GM12878 (cell line): Measurements from ENCODE around the gene RBPJ. TPM values are rescaled to one million over a fixed set of nuclear protein-coding genes. Genes with fewer than 3 reads are reported as not detected.

Source experiments
- ATAC-seq: fragments of 200-7000 bp; cut with Tn5 transposase; 3 replicates; pipeline ENCODE4 v1.9.1; 2020; ENCODE audit warnings: mild to moderate bottlenecking, moderate library complexity
- BruUV-seq: library from RNA; stranded (reverse); fragments of 400-500 nt; replicated peaks from 2 replicates; lab custom pipeline; 2021; lab: Mats Ljungman, UMichigan
- CTCF ChIA-PET: fragments of 300-600 bp; sonication (Branson Sonifier 250); formaldehyde crosslinking; extraction: SDS; loops from one replicate; lab custom pipeline; 2021; ENCODE audit warnings: inconsistent platforms; lab: Yijun Ruan, JAX
- POLR2A ChIA-PET: fragments of 350-600 bp; formaldehyde crosslinking; extraction: SDS; loops from one replicate; lab custom pipeline; 2021; ENCODE audit warnings: inconsistent platforms; lab: Charles Lee
- RAD21 ChIA-PET: fragments of 300-600 bp; sonication (Branson Sonifier 250); formaldehyde crosslinking; loops from one replicate; lab custom pipeline; 2023; ENCODE audit warnings: antibody characterized with exemption; ENCODE audit not compliant: unreplicated experiment; lab: Charles Lee
- SMC1A ChIA-PET: fragments of 300-600 bp; sonication (Branson Sonifier 250); formaldehyde crosslinking; loops from one replicate; lab custom pipeline; 2023; ENCODE audit not compliant: unreplicated experiment, uncharacterized antibody; lab: Charles Lee
- DNase-seq: peaks from one replicate; pipeline ENCODE4 v3.0.0-alpha.2; 2011; ENCODE audit warnings: low read depth, low spot score
- FAIRE-seq: peaks from 3 replicates; lab custom pipeline; 2011; peaks lifted over from hg19 to GRCh38; lab: Jason Lieb, UNC
- H2AFZ ChIP-seq: 2 replicates; pipeline ENCODE4 v1.6.0; 2011; ENCODE audit warnings: low read depth, low read length, control low read depth; ENCODE audit not compliant: control insufficient read depth
- H3K27ac ChIP-seq: 2 replicates; pipeline ENCODE4 v1.5.1; 2011; ENCODE audit warnings: control low read depth; ENCODE audit not compliant: control insufficient read depth, insufficient read depth
- H3K27me3 ChIP-seq, 2 experiments: replicated peaks in 1 of 2; 2 replicates each; pipeline versions ENCODE4 v1.6.0 to v1.6.1; 2011; ENCODE audit warnings: low read length in 1 of 2; ENCODE audit not compliant: control insufficient read depth in 2 of 2, insufficient read depth in 2 of 2
- H3K36me3 ChIP-seq, 2 experiments: 2 replicates each; pipeline ENCODE4 v1.5.1; 2011; ENCODE audit warnings: low read length in 1 of 2; ENCODE audit not compliant: control insufficient read depth in 2 of 2, insufficient read depth in 2 of 2
- H3K4me1 ChIP-seq: 2 replicates; pipeline ENCODE4 v1.6.1; 2011; ENCODE audit warnings: mild to moderate bottlenecking, low read length, moderate library complexity, mixed read lengths; ENCODE audit not compliant: control insufficient read depth, insufficient read depth
- H3K4me2 ChIP-seq: 2 replicates; pipeline ENCODE4 v1.6.0; 2011; ENCODE audit warnings: control low read depth; ENCODE audit not compliant: control insufficient read depth, insufficient read depth
- H3K4me3 ChIP-seq: fragments of 200-600 bp; sonication (generic); 2 replicates; pipeline ENCODE4 v1.5.1; 2016
- H3K79me2 ChIP-seq: 2 replicates; pipeline ENCODE4 v1.6.0; 2011; ENCODE audit warnings: low read length; ENCODE audit not compliant: control insufficient read depth, insufficient read depth
- H3K9ac ChIP-seq: 2 replicates; pipeline ENCODE4 v1.8.0; 2011; ENCODE audit warnings: low read length, control low read depth, mixed read lengths; ENCODE audit not compliant: control insufficient read depth, insufficient read depth
- H3K9me3 ChIP-seq: replicated peaks from 3 replicates; pipeline ENCODE4 v1.5.1; 2011; ENCODE audit warnings: mild to moderate bottlenecking, low read length; ENCODE audit not compliant: control insufficient read depth, insufficient read depth
- H4K20me1 ChIP-seq: 2 replicates; pipeline ENCODE4 v1.6.0; 2011; ENCODE audit not compliant: control insufficient read depth, insufficient read depth
- EGR1 ChIP-seq, 2 experiments: IDR thresholded peaks; 1 replicate in 1 of 2; 2 replicates in 1 of 2; pipeline ENCODE4 v1.6.1; 2011 to 2012; ENCODE audit warnings: low read depth in 2 of 2, low read length in 2 of 2, borderline replicate concordance in 1 of 2, mild to moderate bottlenecking in 1 of 2, moderate library complexity in 1 of 2
- EP300 ChIP-seq, 2 experiments: fragments of 150-350 bp in 1 of 2; IDR thresholded peaks; 2 replicates each; pipeline ENCODE4 v1.6.1; 2011 to 2012; ENCODE audit warnings: low read depth in 2 of 2, low read length in 2 of 2, borderline replicate concordance in 1 of 2, improper control_type of control experiment in 1 of 2, inconsistent platforms in 1 of 2; ENCODE audit not compliant: control insufficient read depth in 1 of 2
- FOXK2 ChIP-seq: fragments of 450-650 bp; IDR thresholded peaks from 2 replicates; pipeline ENCODE4 v1.6.1; 2017; ENCODE audit warnings: mild to moderate bottlenecking, moderate library complexity
- HDGF ChIP-seq: fragments of 450-650 bp; IDR thresholded peaks from 2 replicates; pipeline ENCODE4 v1.6.1; 2016; ENCODE audit warnings: antibody characterized with exemption
- JUNB ChIP-seq: IDR thresholded peaks from 2 replicates; pipeline ENCODE4 v1.6.1; 2016; ENCODE audit warnings: antibody characterized with exemption, mild to moderate bottlenecking
- RFX5 ChIP-seq: IDR thresholded peaks from 2 replicates; pipeline ENCODE4 v1.6.1; 2011; ENCODE audit warnings: low read depth, low read length, improper control_type of control experiment
- USF2 ChIP-seq: IDR thresholded peaks from 2 replicates; pipeline ENCODE4 v1.6.1; 2011; ENCODE audit warnings: low read depth, low read length, improper control_type of control experiment, borderline replicate concordance
- ZBTB40 ChIP-seq: fragments of 450-650 bp; IDR thresholded peaks from 2 replicates; pipeline ENCODE4 v1.6.1; 2016; ENCODE audit warnings: mild to moderate bottlenecking, moderate library complexity, borderline replicate concordance
- in situ Hi-C: fragments of 300-500 bp; cut with MboI; formaldehyde crosslinking; loops from 9 replicates; pipeline ENCODE4 v1.14.3; 2018; ENCODE audit warnings: mixed read lengths
- intact Hi-C: fragments of 100-400 bp; cut with micrococcal nuclease; formaldehyde crosslinking; loops from one replicate; pipeline ENCODE4 v1.14.2; 2022; ENCODE audit not compliant: unreplicated experiment
- polyA plus RNA-seq, 11 experiments: library from polyadenylated mRNA; depleted of rRNA in 4 of 11; unstranded in 6 of 11; stranded (reverse) in 5 of 11; fragments of >200 nt; fragmentation: Nextera tagmentation in 4 of 11; fragmentation: Illumina TruSeq in 1 of 11; extraction: Ambion mirVana in 4 of 11; extraction: Trizol in 1 of 11; gene quantifications; 1 replicate in 1 of 11; 2 replicates in 10 of 11; pipeline versions ENCODE4 v1.2.1 to v1.2.3, GENCODE V29; 2011 to 2016; ENCODE audit warnings: inconsistent platforms in 2 of 11, missing spikeins in 2 of 11, low read depth in 1 of 11
- total RNA-seq, 4 experiments: library from RNA; depleted of rRNA in 3 of 4; stranded (reverse); fragments of >200 nt in 3 of 4; fragmentation: Illumina TruSeq in 1 of 4; extraction: Trizol in 1 of 4; gene quantifications; 2 replicates each; pipeline versions ENCODE4 v1.2.1 to v1.2.3, GENCODE V29; 2013 to 2021

RBPJ gene
- total and polyA plus RNA-seq, 10 of the 15 experiments (the other 5 are each of a cell fraction or from before 2014, with no cell fraction given), result 24.5 to 87.6 (median 41.6) TPM

- SMC1A ChIA-PET, result interaction anchor here (1.2 to 1.7 kb wide), 2 partner anchors 12 to 26 kb away, joined by 4 to 5 read pairs; no protein-coding TSS in a partner anchor
- in situ Hi-C loops, result no loop called here
Measured at GRCh38 chr4:26368685-26369084, 47.9 kb downstream of the RBPJ start.

More at GRCh38 chr4:26368685-26369084, 47.9 kb downstream of the RBPJ start:
- H4K20me1 ChIP-seq, result peaks cover 3% of the 10 kb centered on the region; the same call in 1 of the 2 replicates
- BruUV-seq, result no TSS peak
- TF ChIP-seq FOXK2 (no peak), USF2 (no peak), ZBTB40 (no peak), JUNB (no peak), HDGF (no peak), RFX5 (no peak), EP300 (IDR thresholded peaks at IDR 0.05; ENCODE audit: borderline replicate concordance in 1 of 2, control insufficient read depth in 1 of 2, low read depth in 2 of 2, low read length in 2 of 2) (no peak), EGR1 (IDR thresholded peaks at IDR 0.05; ENCODE audit: borderline replicate concordance in 1 of 2, low read depth in 2 of 2, low read length in 2 of 2) (no peak)
- H3K4me3 ChIP-seq, result no peak overlapping the region
- H3K9me3 ChIP-seq, result no peaks in the 10 kb centered on the region
- peaks cover 2% of the 10 kb centered on the region for H3K79me2 ChIP-seq
- FAIRE-seq (no peak), ATAC-seq (no peak), DNase-seq (no peak)
- H2AFZ ChIP-seq, result no peak overlapping the region
- CTCF ChIA-PET, result interaction anchor here (1.7 kb wide), 1 partner anchor 38 kb away, joined by 7 read pairs; no protein-coding TSS in a partner anchor
- no peak overlapping the region for H3K27ac ChIP-seq
- H3K4me1 ChIP-seq, result peaks cover 16% of the 10 kb centered on the region
- intact Hi-C loops, result no loop called here
- no peaks in the 10 kb centered on the region for H3K27me3 ChIP-seq
- H3K36me3 ChIP-seq, result no peaks in the 10 kb centered on the region; a peak in 1 of 4 replicates
- H3K4me2 ChIP-seq, result no peak overlapping the region
- POLR2A ChIA-PET, result no interaction called here
- no peak overlapping the region for H3K9ac ChIP-seq
- RAD21 ChIA-PET, result no interaction called here
